HepG2 (cell line): Measurements from ENCODE around the gene OSBP. TPM values are rescaled to one million over a fixed set of nuclear protein-coding genes. Genes with fewer than 3 reads are reported as not detected.
"Not testable (repeated sequence)": the region's sequence is repeated elsewhere in the genome, so short reads cannot be mapped to it uniquely, and the experiment has no call there.

ENCODE experiments used
- ATAC-seq: fragments of 200-7000 bp; cut with Tn5 transposase; 3 replicates; pipeline ENCODE4 v1.9.1; 2020; ENCODE audit warnings: mild to moderate bottlenecking, moderate library complexity
- BruUV-seq: library from RNA; stranded (reverse); fragments of 400-500 nt; replicated peaks from 2 replicates; lab custom pipeline; 2021; lab: Mats Ljungman, UMichigan
- CTCF ChIA-PET: fragments of 300-600 bp; formaldehyde crosslinking; extraction: SDS; loops from one replicate; lab custom pipeline; 2021; ENCODE audit warnings: low total read pairs, inconsistent platforms, low intra/inter-chr PET ratio; lab: Yijun Ruan, JAX
- POLR2A ChIA-PET: fragments of 350-600 bp; sonication (Branson Sonifier 250); formaldehyde crosslinking; loops from one replicate; lab custom pipeline; 2020; ENCODE audit warnings: antibody characterized with exemption, inconsistent platforms; lab: Yijun Ruan, JAX
- DNase-seq: peaks from one replicate; pipeline ENCODE4 v3.0.0-alpha.2; 2015; ENCODE audit warnings: low spot score
- FAIRE-seq: peaks from 3 replicates; lab custom pipeline; 2011; peaks lifted over from hg19 to GRCh38; lab: Jason Lieb, UNC
- H2AFZ ChIP-seq: one replicate; pipeline ENCODE4 v1.6.1; 2011; ENCODE audit warnings: low read length, inconsistent platforms
- H3K27ac ChIP-seq: fragments of 300-600 bp; 3 replicates; pipeline ENCODE4 v1.8.0; 2011; ENCODE audit warnings: mixed run types, mild to moderate bottlenecking, mixed read lengths, low read length, inconsistent platforms; ENCODE audit not compliant: insufficient read depth; ENCODE audit errors: extremely low read length
- H3K27me3 ChIP-seq, 2 experiments: fragments of 200-600 bp in 1 of 2; 2 replicates in 1 of 2; 3 replicates in 1 of 2; pipeline versions ENCODE4 v1.6.0 to v1.8.0; 2011; ENCODE audit warnings: low read length in 2 of 2, mild to moderate bottlenecking in 2 of 2, moderate library complexity in 2 of 2, inconsistent platforms in 1 of 2; ENCODE audit not compliant: insufficient read depth in 2 of 2, control insufficient read depth in 1 of 2
- H3K36me3 ChIP-seq, 2 experiments: fragments of 200-600 bp in 1 of 2; replicated peaks in 1 of 2; 2 replicates in 1 of 2; 3 replicates in 1 of 2; pipeline versions ENCODE4 v1.5.1 to v1.8.0; 2011; ENCODE audit warnings: low read length in 2 of 2, inconsistent platforms in 1 of 2; ENCODE audit not compliant: insufficient read depth in 2 of 2, control insufficient read depth in 1 of 2
- H3K4me1 ChIP-seq: 2 replicates; pipeline ENCODE4 v1.5.1; 2012; ENCODE audit warnings: low read length, inconsistent platforms; ENCODE audit not compliant: insufficient read depth
- H3K4me2 ChIP-seq: 2 replicates; pipeline ENCODE4 v1.6.0; 2011; ENCODE audit warnings: low read depth, low read length, inconsistent platforms
- H3K4me3 ChIP-seq, 3 experiments: fragments of 200-600 bp in 1 of 3; sonication (generic), shearing (Covaris generic) in 1 of 3; replicated peaks in 1 of 3; 2 replicates each; pipeline ENCODE4 v1.5.1; 2011 to 2016; ENCODE audit warnings: low read length in 3 of 3, inconsistent platforms in 2 of 3, low read depth in 2 of 3, mild to moderate bottlenecking in 2 of 3, control low read depth in 1 of 3, mixed read lengths in 1 of 3; ENCODE audit not compliant: insufficient read depth in 1 of 3
- H3K79me2 ChIP-seq: one replicate; pipeline ENCODE4 v1.6.1; 2011; ENCODE audit warnings: low read length, inconsistent platforms; ENCODE audit not compliant: insufficient read depth
- H3K9ac ChIP-seq: 2 replicates; pipeline ENCODE4 v1.6.0; 2011; ENCODE audit warnings: mild to moderate bottlenecking, low read depth, low read length, inconsistent platforms; ENCODE audit not compliant: insufficient read depth
- H3K9me3 ChIP-seq: 2 replicates; pipeline ENCODE4 v1.5.1; 2012; ENCODE audit warnings: mild to moderate bottlenecking, low read length
- H4K20me1 ChIP-seq: 2 replicates; pipeline ENCODE4 v1.6.0; 2011; ENCODE audit warnings: inconsistent platforms, mild to moderate bottlenecking, low read length, moderate library complexity; ENCODE audit not compliant: insufficient read depth
- CENPX ChIP-seq: sonication (generic); formaldehyde crosslinking; IDR thresholded peaks from 2 replicates; pipeline ENCODE4 v1.9.0; 2021; ENCODE audit warnings: mild to moderate bottlenecking, missing genetic modification reagents, moderate library complexity
- GABPB1 ChIP-seq: IDR thresholded peaks from 2 replicates; pipeline ENCODE4 v1.6.1; 2016; ENCODE audit warnings: mild to moderate bottlenecking, missing genetic modification reagents, moderate library complexity, missing compliant biosample characterization
- NCOA2 ChIP-seq: sonication (generic); formaldehyde crosslinking; IDR thresholded peaks from 2 replicates; pipeline ENCODE4 v1.8.0; 2022; ENCODE audit warnings: inconsistent platforms
- NFYC ChIP-seq: IDR thresholded peaks from 2 replicates; pipeline ENCODE4 v1.6.1; 2016; ENCODE audit warnings: missing genetic modification reagents, missing compliant biosample characterization
- SRSF9 ChIP-seq: fragments of 200-400 bp; formaldehyde crosslinking; IDR thresholded peaks from 2 replicates; pipeline ENCODE4 v1.6.1; 2018; ENCODE audit warnings: borderline replicate concordance, mild to moderate bottlenecking, low read depth, low read length; ENCODE audit not compliant: insufficient read depth, poor library complexity, severe bottlenecking
- TAF1 ChIP-seq: sonication (generic); formaldehyde crosslinking; IDR thresholded peaks from 2 replicates; pipeline ENCODE4 v1.4.0; 2020; ENCODE audit warnings: missing genetic modification reagents
- TARDBP ChIP-seq: sonication (generic); formaldehyde crosslinking; IDR thresholded peaks from 2 replicates; pipeline ENCODE4 v1.8.0; 2022; ENCODE audit warnings: mild to moderate bottlenecking, missing genetic modification reagents
- TEAD2 ChIP-seq: sonication (generic); formaldehyde crosslinking; IDR thresholded peaks from 2 replicates; pipeline ENCODE4 v1.9.0; 2021; ENCODE audit warnings: missing genetic modification reagents
- TSC22D2 ChIP-seq: sonication (generic); formaldehyde crosslinking; IDR thresholded peaks from 2 replicates; pipeline ENCODE4 v1.5.1; 2020; ENCODE audit warnings: missing genetic modification reagents, mild to moderate bottlenecking, borderline replicate concordance
- ZFP82 ChIP-seq: sonication (generic); formaldehyde crosslinking; IDR thresholded peaks from 2 replicates; pipeline ENCODE4 v1.5.1; 2020; ENCODE audit warnings: mild to moderate bottlenecking, missing genetic modification reagents, borderline replicate concordance
- ZNF329 ChIP-seq: sonication (generic); formaldehyde crosslinking; IDR thresholded peaks from 2 replicates; pipeline ENCODE4 v1.9.0; 2021; ENCODE audit warnings: low read depth, mild to moderate bottlenecking, missing genetic modification reagents
- ZNF430 ChIP-seq: sonication (generic); formaldehyde crosslinking; IDR thresholded peaks from 2 replicates; pipeline ENCODE4 v1.9.0; 2021; ENCODE audit warnings: mild to moderate bottlenecking, missing genetic modification reagents
- ZNF441 ChIP-seq: sonication (generic); formaldehyde crosslinking; IDR thresholded peaks from 2 replicates; pipeline ENCODE4 v1.7.0; 2021; ENCODE audit warnings: missing genetic modification reagents, borderline replicate concordance
- ZNF577 ChIP-seq: sonication (generic); formaldehyde crosslinking; IDR thresholded peaks from 2 replicates; pipeline ENCODE4 v1.4.0; 2020; ENCODE audit warnings: mild to moderate bottlenecking, low read depth, missing genetic modification reagents, borderline replicate concordance
- ZNF746 ChIP-seq: sonication (generic); formaldehyde crosslinking; IDR thresholded peaks from 2 replicates; pipeline ENCODE4 v1.8.0; 2022; ENCODE audit warnings: mild to moderate bottlenecking, missing genetic modification reagents
- ZNF749 ChIP-seq: sonication (generic); formaldehyde crosslinking; IDR thresholded peaks from 2 replicates; pipeline ENCODE4 v1.8.0; 2022; ENCODE audit warnings: mild to moderate bottlenecking, missing genetic modification reagents, moderate library complexity, borderline replicate concordance
- ZNF768 ChIP-seq: sonication (generic); formaldehyde crosslinking; IDR thresholded peaks from 2 replicates; pipeline ENCODE4 v1.4.0; 2020; ENCODE audit warnings: missing genetic modification reagents
- WGBS: methylation state at CpG from one replicate; pipeline ENCODE4 v1.1.6; 2017; ENCODE audit warnings: low lambda C conversion rate; 5-methylcytosine and 5-hydroxymethylcytosine counted together
- in situ Hi-C: cut with HindIII; loops from 2 replicates; pipeline ENCODE4 v1.10.0; 2017; ENCODE audit warnings: low pct_unique_long_range_greater_than_20kb; ENCODE audit not compliant: extremely low pct_ligation_motif_present
- intact Hi-C: fragments of 100-400 bp; cut with micrococcal nuclease; formaldehyde crosslinking; loops from one replicate; pipeline ENCODE4 v1.10.0; 2022; ENCODE audit not compliant: unreplicated experiment
- polyA plus RNA-seq, 8 experiments: library from polyadenylated mRNA; depleted of rRNA in 3 of 8; stranded (reverse) in 7 of 8; unstranded in 1 of 8; fragments of >200 nt; fragmentation: Illumina TruSeq in 4 of 8; extraction: Trizol in 4 of 8; gene quantifications; 2 replicates each; pipeline versions ENCODE4 v1.2.1 to v1.2.3, GENCODE V29; 2011 to 2016; ENCODE audit warnings: low read depth in 4 of 8, missing spikeins in 1 of 8, mixed read lengths in 1 of 8; ENCODE audit not compliant: insufficient read depth in 1 of 8
- total RNA-seq, 5 experiments: library from RNA; depleted of rRNA; stranded (reverse); fragments of >200 nt; fragmentation: Illumina TruSeq; extraction: Trizol; gene quantifications; 2 replicates each; pipeline ENCODE4 v1.2.3, GENCODE V29; 2016; ENCODE audit warnings: low read depth in 1 of 5
- TF ChIP-seq, protein P1 (sequence below): IDR thresholded peaks from 2 replicates; pipeline ENCODE4 v1.6.1; 2016; ENCODE audit warnings: control low read depth
- TF ChIP-seq, protein P2 (sequence below): sonication (generic); formaldehyde crosslinking; IDR thresholded peaks from 2 replicates; pipeline ENCODE4 v1.4.0; 2020; ENCODE audit warnings: mild to moderate bottlenecking, low read depth, missing genetic modification reagents

Gene OSBP
- total and polyA plus RNA-seq, 2 of the 13 experiments (the other 11 are each of a cell fraction or from before 2014, with no cell fraction given): 12.1 to 13.5 TPM

DNA sequence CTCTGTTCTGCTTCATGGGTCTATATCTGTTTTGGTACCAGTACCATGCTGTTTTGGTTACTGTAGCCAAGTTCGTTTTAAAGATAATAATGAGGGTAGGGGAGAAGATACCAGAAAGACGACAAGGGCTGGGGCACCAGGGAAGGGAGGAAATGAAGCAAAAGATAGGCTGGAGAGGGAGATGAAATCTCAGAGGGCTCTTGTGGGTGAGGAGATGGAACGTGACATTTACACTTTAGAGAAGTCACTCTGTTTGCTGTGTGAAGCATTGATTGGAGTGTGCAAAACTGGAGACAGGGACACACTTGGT is 70.8 kb downstream of the OSBP start:
- H3K4me2 ChIP-seq: no peak overlapping the region
- ChIA-PET CTCF (no interaction called here), POLR2A (no interaction called here)
- no peak overlapping the region for H3K27ac ChIP-seq
- FAIRE-seq (no peak), DNase-seq (no peak), ATAC-seq (no peak)
- H3K4me3 ChIP-seq: no peak overlapping the region
- in situ Hi-C loops: no loop called here
- H3K9ac ChIP-seq: no peak overlapping the region
- BruUV-seq: no TSS peak
- no peaks in the 10 kb centered on the region; a peak in 1 of 5 replicates for H3K27me3 ChIP-seq
- no peak overlapping the region for H2AFZ ChIP-seq
- no peaks in the 10 kb centered on the region for H3K4me1 ChIP-seq
- intact Hi-C loops: no loop called here
- TF ChIP-seq SRSF9 (no peak), ZFP82 (CRISPR knock-in tag) (no peak), TARDBP (CRISPR knock-in tag) (no peak), NFYC (CRISPR knock-in tag) (no peak), CENPX (CRISPR knock-in tag) (no peak), ZNF329 (CRISPR knock-in tag) (no peak), GABPB1 (CRISPR knock-in tag) (no peak), TAF1 (CRISPR knock-in tag) (no peak), ZNF746 (CRISPR knock-in tag) (no peak), ZNF430 (CRISPR knock-in tag) (no peak), TSC22D2 (CRISPR knock-in tag) (no peak), ZNF577 (no peak), ZNF749 (CRISPR knock-in tag) (no peak), TEAD2 (CRISPR knock-in tag) (no peak), ZNF768 (no peak), ZNF441 (CRISPR knock-in tag) (no peak), NCOA2 (CRISPR knock-in tag) (no peak)
- TF ChIP-seq, protein P1, sequence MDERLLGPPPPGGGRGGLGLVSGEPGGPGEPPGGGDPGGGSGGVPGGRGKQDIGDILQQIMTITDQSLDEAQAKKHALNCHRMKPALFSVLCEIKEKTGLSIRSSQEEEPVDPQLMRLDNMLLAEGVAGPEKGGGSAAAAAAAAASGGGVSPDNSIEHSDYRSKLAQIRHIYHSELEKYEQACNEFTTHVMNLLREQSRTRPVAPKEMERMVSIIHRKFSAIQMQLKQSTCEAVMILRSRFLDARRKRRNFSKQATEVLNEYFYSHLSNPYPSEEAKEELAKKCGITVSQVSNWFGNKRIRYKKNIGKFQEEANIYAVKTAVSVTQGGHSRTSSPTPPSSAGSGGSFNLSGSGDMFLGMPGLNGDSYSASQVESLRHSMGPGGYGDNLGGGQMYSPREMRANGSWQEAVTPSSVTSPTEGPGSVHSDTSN (CRISPR knock-in tag): no peak
- TF ChIP-seq, protein P2, sequence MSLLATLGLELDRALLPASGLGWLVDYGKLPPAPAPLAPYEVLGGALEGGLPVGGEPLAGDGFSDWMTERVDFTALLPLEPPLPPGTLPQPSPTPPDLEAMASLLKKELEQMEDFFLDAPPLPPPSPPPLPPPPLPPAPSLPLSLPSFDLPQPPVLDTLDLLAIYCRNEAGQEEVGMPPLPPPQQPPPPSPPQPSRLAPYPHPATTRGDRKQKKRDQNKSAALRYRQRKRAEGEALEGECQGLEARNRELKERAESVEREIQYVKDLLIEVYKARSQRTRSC (CRISPR knock-in tag): no peak
- no peaks in the 10 kb centered on the region for H3K36me3 ChIP-seq
- no peaks in the 10 kb centered on the region for H4K20me1 ChIP-seq
- H3K9me3 ChIP-seq: no peaks in the 10 kb centered on the region
- 4% methylated on average over 3 of the region's 3 CpGs for WGBS
- H3K79me2 ChIP-seq: no peaks in the 10 kb centered on the region

DNA sequence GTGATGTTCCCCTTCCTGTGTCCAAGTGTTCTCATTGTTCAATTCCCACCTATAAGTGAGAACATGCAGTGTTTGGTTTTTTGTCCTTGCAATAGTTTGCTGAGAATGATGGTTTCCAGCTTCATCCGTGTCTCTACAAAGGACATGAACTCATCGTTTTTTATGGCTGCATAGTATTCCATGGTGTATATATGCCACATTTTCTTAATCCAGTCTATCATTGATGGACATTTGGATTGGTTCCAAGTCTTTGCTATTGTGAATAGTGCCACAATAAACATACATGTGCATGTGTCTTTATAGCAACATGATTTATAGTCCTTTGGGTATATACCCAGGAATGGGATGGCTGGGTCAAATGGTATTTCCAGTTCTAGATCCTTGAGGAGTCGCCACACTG is 71.9 kb downstream of the OSBP start:
- H3K27me3 ChIP-seq, H3K9me3 ChIP-seq, H3K79me2 ChIP-seq, ATAC-seq, H3K9ac ChIP-seq, H3K4me2 ChIP-seq, POLR2A ChIA-PET, CTCF ChIA-PET, in situ Hi-C loops, FAIRE-seq, H3K36me3 ChIP-seq, DNase-seq, H4K20me1 ChIP-seq, BruUV-seq, H3K4me3 ChIP-seq, intact Hi-C loops, H2AFZ ChIP-seq, H3K4me1 ChIP-seq, H3K27ac ChIP-seq: not testable (repeated sequence)
- WGBS: no CpG with 5 or more reads among the region's 3 CpGs
